Progenitor cell of endocrine pancreas (in vitro differentiated cells): ENCODE measurements around the gene BCAT1. TPM values are rescaled to one million over a fixed set of nuclear protein-coding genes. Genes with fewer than 3 reads are reported as not detected.

ENCODE experiments used
- DNase-seq: peaks from one replicate; pipeline ENCODE4 v3.0.0; 2021; ENCODE audit warnings: low spot score; ENCODE audit not compliant: unreplicated experiment
- H3K27ac Mint-ChIP-seq: 2 replicates; pipeline ENCODE4 v1.8.0; 2021; ENCODE audit warnings: mild to moderate bottlenecking, moderate library complexity, mixed read lengths
- H3K27me3 Mint-ChIP-seq: 2 replicates; pipeline ENCODE4 v1.8.0; 2021; ENCODE audit warnings: mixed read lengths
- H3K36me3 Mint-ChIP-seq: 2 replicates; pipeline ENCODE4 v1.8.0; 2022; ENCODE audit warnings: mixed read lengths; ENCODE audit not compliant: insufficient read depth
- H3K4me1 Mint-ChIP-seq: 2 replicates; pipeline ENCODE4 v1.8.0; 2021; ENCODE audit warnings: low read depth, mixed read lengths
- H3K4me3 Mint-ChIP-seq: 2 replicates; pipeline ENCODE4 v1.8.0; 2021; ENCODE audit warnings: low read depth, mild to moderate bottlenecking, moderate library complexity, mixed read lengths
- H3K9me3 Mint-ChIP-seq: 2 replicates; pipeline ENCODE4 v1.8.0; 2021; ENCODE audit warnings: low read depth, mixed read lengths
- CTCF ChIP-seq: fragments of 200-600 bp; sonication (generic); IDR thresholded peaks from one replicate; pipeline ENCODE4 v1.5.0; 2021; ENCODE audit warnings: antibody characterized with exemption, mild to moderate bottlenecking; ENCODE audit not compliant: unreplicated experiment
- total RNA-seq: library from RNA; stranded (reverse); gene quantifications from 2 replicates; pipeline ENCODE4 v1.2.1, GENCODE V29; 2021

BCAT1 gene
- total RNA-seq, 1 donor from 2014 or later: 52.9 TPM

DNA sequence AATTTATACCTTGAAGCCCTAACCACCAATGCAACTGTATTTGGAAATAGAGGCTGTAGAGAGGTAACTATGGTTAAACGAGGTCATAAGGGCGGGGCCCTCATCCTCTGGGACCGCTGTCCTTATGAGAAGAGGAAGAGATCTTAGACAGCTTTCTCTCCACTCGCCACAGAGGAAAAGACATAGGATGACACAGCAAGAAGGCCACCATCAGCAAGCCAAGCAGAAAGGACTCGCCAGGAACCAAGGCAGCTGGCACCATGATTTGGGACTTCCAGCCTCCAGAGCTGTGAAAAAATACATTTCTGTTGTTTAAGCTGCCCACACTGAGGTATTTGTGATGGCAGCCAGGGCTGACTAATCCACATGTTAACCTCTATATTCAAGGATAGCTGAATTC, 30.4 kb upstream of the BCAT1 start:
- H3K27me3 Mint-ChIP-seq: no peaks in the 10 kb centered on the region
- H3K4me3 Mint-ChIP-seq: no peak overlapping the region
- peaks cover 22% of the 10 kb centered on the region for H3K4me1 Mint-ChIP-seq
- no peak for TF ChIP-seq CTCF
- H3K9me3 Mint-ChIP-seq: peaks cover 11% of the 10 kb centered on the region
- peaks cover 7% of the 10 kb centered on the region for H3K36me3 Mint-ChIP-seq
- no peak overlapping the region for H3K27ac Mint-ChIP-seq
- no peak for DNase-seq

DNA sequence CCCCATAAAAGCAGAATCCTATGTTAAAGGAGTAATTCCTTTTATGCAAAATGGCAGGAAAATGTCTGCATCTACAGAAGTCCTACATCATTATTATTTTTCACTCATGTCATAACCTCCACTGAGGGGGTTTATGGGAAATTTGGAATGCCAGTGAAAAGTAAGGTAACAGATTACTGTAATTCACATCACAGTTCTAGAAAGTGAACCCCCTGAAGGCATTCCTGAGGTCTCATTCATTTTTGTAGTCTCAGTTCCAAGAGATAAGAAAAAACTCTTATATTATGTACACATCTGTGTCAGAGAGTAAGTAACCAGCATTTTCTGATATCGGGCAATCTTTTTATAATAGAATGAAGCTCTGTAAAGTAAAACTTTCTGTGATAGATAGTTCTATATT, 28.8 kb upstream of the BCAT1 start:
- Mint-ChIP-seq H3K4me1 (peaks cover 36% of the 10 kb centered on the region), H3K36me3 (peaks cover 6% of the 10 kb centered on the region), H3K27me3 (no peaks in the 10 kb centered on the region), H3K9me3 (peaks cover 11% of the 10 kb centered on the region), H3K27ac (peak overlapping the region; percentile 36), H3K4me3 (no peak overlapping the region)
- no peak for DNase-seq
- TF ChIP-seq CTCF: no peak

GRCh38 chr12:24977060-24977459, 28.2 kb upstream of the BCAT1 start:
- Mint-ChIP-seq H3K4me3 (no peak overlapping the region), H3K27me3 (no peaks in the 10 kb centered on the region), H3K36me3 (peaks cover 2% of the 10 kb centered on the region), H3K4me1 (peaks cover 40% of the 10 kb centered on the region), H3K9me3 (peaks cover 8% of the 10 kb centered on the region), H3K27ac (peak overlapping the region; percentile 16)
- DNase-seq: no peak
- TF ChIP-seq CTCF: no peak

DNA sequence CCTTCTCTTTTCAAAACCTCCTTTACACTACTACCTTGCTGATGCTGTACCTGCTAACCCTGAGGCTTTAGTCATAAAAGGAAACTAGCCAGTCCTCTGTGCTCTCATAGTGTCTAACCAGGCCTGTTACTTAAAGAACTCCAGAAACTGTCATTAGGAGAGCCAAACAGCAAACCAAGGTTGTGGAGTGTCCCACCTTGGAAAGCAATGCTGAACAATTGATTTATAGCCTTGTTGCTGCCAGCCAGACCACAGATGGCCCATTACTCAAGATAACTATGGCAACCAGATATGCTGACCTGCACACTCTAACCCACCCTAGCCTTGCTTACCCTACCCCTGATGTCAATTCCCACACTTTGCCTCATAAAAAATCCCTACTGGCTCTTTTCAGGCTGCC, 26.5 kb upstream of the BCAT1 start:
- peaks cover 40% of the 10 kb centered on the region for H3K4me1 Mint-ChIP-seq
- H3K9me3 Mint-ChIP-seq: peaks cover 17% of the 10 kb centered on the region
- DNase-seq: no peak
- peaks cover 6% of the 10 kb centered on the region for H3K36me3 Mint-ChIP-seq
- no peaks in the 10 kb centered on the region for H3K27me3 Mint-ChIP-seq
- peak overlapping the region; percentile 96 for H3K27ac Mint-ChIP-seq
- TF ChIP-seq CTCF: no peak
- H3K4me3 Mint-ChIP-seq: peak overlapping the region; percentile 25

GRCh38 chr12:24974216-24974615, 25.3 kb upstream of the BCAT1 start:
- H3K4me3 Mint-ChIP-seq: no peak overlapping the region
- no peak for TF ChIP-seq CTCF
- H3K36me3 Mint-ChIP-seq: peaks cover 11% of the 10 kb centered on the region
- no peak for DNase-seq
- H3K27ac Mint-ChIP-seq: peak overlapping the region; percentile 89
- peaks cover 34% of the 10 kb centered on the region for H3K4me1 Mint-ChIP-seq
- H3K9me3 Mint-ChIP-seq: peaks cover 20% of the 10 kb centered on the region
- H3K27me3 Mint-ChIP-seq: no peaks in the 10 kb centered on the region
